Neural cell (in vitro differentiated cells): Measurements from ENCODE around the gene RFT1.

Source experiments
- EP300 ChIP-seq: fragments of 450-650 bp; conservative IDR thresholded peaks from 2 replicates; pipeline ENCODE4 v1.6.1; 2014; ENCODE audit warnings: antibody characterized with exemption, mild to moderate bottlenecking, moderate library complexity; ENCODE audit not compliant: poor library complexity, severe bottlenecking
- EZH2 ChIP-seq: fragments of 200-600, 300-800 bp; shearing (Covaris generic), sonication (generic); IDR thresholded peaks from 2 replicates; pipeline ENCODE4 v1.6.1; 2014; ENCODE audit warnings: antibody characterized with exemption, low read length, borderline replicate concordance, mild to moderate bottlenecking; ENCODE audit not compliant: insufficient read depth, poor library complexity, severe bottlenecking
- MXI1 ChIP-seq: fragments of 450-650 bp; conservative IDR thresholded peaks from 2 replicates; pipeline ENCODE4 v1.6.1; 2014; ENCODE audit warnings: antibody characterized with exemption, mild to moderate bottlenecking; ENCODE audit not compliant: poor library complexity, severe bottlenecking
- TAF1 ChIP-seq: IDR thresholded peaks from 2 replicates; pipeline ENCODE4 v1.6.1; 2012; ENCODE audit warnings: low read depth
- TF ChIP-seq, protein P1 (sequence below): fragments of 450-650 bp; IDR thresholded peaks from 2 replicates; pipeline ENCODE4 v1.5.1; 2014; ENCODE audit warnings: antibody characterized with exemption, mild to moderate bottlenecking, moderate library complexity; ENCODE audit not compliant: poor library complexity, severe bottlenecking

DNA sequence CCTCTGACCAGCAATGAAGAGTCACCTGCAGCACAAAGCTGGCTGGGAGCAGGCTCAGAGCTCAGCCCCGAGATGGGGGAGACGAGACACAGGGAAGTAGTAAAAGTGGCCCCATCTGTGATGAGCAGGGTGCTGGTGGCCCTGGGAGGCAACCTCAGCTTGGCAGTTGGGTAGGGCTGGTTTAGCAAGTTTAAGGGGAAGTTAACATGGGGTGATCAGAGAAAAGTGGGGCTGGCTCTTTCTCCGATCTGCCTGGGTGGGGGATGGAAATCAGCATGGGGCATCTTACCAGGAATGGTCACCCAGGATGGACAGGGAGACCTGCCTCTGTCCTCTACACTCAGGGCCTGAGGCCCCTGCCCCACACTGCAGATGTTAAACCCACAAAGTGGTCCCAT is 54.5 kb downstream of the RFT1 start:
- TF ChIP-seq, protein P1, sequence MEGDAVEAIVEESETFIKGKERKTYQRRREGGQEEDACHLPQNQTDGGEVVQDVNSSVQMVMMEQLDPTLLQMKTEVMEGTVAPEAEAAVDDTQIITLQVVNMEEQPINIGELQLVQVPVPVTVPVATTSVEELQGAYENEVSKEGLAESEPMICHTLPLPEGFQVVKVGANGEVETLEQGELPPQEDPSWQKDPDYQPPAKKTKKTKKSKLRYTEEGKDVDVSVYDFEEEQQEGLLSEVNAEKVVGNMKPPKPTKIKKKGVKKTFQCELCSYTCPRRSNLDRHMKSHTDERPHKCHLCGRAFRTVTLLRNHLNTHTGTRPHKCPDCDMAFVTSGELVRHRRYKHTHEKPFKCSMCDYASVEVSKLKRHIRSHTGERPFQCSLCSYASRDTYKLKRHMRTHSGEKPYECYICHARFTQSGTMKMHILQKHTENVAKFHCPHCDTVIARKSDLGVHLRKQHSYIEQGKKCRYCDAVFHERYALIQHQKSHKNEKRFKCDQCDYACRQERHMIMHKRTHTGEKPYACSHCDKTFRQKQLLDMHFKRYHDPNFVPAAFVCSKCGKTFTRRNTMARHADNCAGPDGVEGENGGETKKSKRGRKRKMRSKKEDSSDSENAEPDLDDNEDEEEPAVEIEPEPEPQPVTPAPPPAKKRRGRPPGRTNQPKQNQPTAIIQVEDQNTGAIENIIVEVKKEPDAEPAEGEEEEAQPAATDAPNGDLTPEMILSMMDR: no peak
- TF ChIP-seq TAF1: no peak
- TF ChIP-seq EP300: no peak
- no peak for TF ChIP-seq EZH2
- no peak for TF ChIP-seq MXI1
